CD4-positive, alpha-beta T cell treated with Interleukin-21 for 1 hour (primary cell): ENCODE data around the gene SH3TC2.

ENCODE experiments used
- DNase-seq: peaks from one replicate; pipeline ENCODE4 v3.0.0-alpha.2; 2020

The SH3TC2 gene

DNA sequence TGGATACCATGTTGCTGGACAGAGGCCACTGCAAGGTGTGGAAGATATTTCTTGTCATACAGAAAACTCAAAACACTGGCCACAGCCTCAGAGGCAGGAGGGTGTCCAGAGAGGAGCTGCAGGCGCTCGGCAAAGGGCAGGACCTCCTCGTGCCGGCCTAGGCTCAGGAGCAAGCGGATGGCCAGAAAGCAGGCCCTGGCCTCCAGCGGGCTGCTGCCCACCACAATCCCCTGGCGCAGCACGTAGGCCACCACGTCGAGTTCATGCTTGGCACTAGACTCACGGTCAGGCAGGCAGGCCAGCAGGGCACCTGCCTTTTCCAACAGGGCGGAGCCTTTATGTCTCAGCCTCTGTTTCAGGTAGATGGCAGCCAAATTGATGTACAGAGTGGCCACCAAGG lies 35.2 kb downstream of the SH3TC2 start:
- DNase-seq: no peak

- DNase-seq: no peak
Observed at GRCh38 chr5:149024943-149025342, 37.9 kb downstream of the SH3TC2 start.

GRCh38 chr5:149024477-149024876 lies 38.4 kb downstream of the SH3TC2 start:
- DNase-seq: no peak

DNA sequence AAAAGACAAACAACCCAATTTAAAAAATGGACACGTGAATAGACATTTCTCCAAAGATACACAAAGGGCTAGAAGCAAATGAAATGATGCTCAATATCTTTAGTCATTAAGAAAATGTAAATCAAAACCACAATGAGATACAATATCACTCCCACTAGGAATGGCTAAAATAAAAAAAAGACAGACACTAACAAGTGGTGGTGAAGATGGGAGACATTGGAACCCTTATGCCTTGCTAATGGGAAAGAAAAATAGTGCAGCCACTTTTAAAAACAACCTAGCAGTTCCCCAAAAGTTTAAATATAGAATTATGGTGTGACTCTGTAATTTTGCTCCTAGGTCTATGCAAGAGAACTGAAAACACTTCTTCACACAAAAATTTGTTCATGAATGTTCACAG lies 40.7 kb downstream of the SH3TC2 start:
- DNase-seq: no peak

- no peak for DNase-seq
Observed at GRCh38 chr5:149019679-149020078, 43.2 kb downstream of the SH3TC2 start.

- DNase-seq: no peak
Observed at GRCh38 chr5:149018909-149019443, 43.9 kb downstream of the SH3TC2 start.

GRCh38 chr5:149017636-149018035 lies 45.2 kb downstream of the SH3TC2 start:
- no peak for DNase-seq

GRCh38 chr5:149015561-149015960 lies 47.3 kb downstream of the SH3TC2 start:
- DNase-seq: no peak

GRCh38 chr5:149015126-149015525 lies 47.7 kb downstream of the SH3TC2 start:
- DNase-seq: no peak

GRCh38 chr5:149014571-149015031 lies 48.3 kb downstream of the SH3TC2 start:
- DNase-seq: no peak

DNA sequence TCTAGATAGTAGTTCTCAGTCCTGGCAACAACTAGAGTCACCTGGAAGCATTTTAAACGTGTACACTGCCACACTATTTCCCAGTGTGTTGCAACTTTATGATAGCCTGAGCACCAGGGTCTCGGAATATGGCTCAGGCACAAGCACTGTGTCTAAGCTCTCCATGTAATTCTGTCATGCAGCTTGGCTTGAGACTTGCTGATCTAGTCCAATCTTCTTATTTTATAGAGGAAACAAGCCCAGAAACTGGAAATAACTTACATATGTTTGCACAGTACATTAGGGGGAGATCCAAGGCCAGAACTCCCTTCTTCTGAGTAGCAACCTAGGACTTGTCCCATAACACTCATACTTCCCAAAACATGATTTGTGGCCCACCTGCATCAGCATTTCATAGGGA lies 49.1 kb downstream of the SH3TC2 start:
- no peak for DNase-seq

GRCh38 chr5:149012350-149012749 lies 50.5 kb downstream of the SH3TC2 start:
- DNase-seq: no peak

GRCh38 chr5:149011728-149012127 lies 51.1 kb downstream of the SH3TC2 start:
- no peak for DNase-seq

GRCh38 chr5:149011084-149011483 lies 51.8 kb downstream of the SH3TC2 start:
- no peak for DNase-seq

- no peak for DNase-seq
Observed at GRCh38 chr5:149007174-149007573, 55.7 kb downstream of the SH3TC2 start.

- no peak for DNase-seq
Observed at GRCh38 chr5:149006426-149006825, 56.4 kb downstream of the SH3TC2 start.

- DNase-seq: no peak
Observed at GRCh38 chr5:149005077-149005892, 57.6 kb downstream of the SH3TC2 start.

- DNase-seq: no peak
Observed at GRCh38 chr5:149004559-149004958, 58.3 kb downstream of the SH3TC2 start.

DNA sequence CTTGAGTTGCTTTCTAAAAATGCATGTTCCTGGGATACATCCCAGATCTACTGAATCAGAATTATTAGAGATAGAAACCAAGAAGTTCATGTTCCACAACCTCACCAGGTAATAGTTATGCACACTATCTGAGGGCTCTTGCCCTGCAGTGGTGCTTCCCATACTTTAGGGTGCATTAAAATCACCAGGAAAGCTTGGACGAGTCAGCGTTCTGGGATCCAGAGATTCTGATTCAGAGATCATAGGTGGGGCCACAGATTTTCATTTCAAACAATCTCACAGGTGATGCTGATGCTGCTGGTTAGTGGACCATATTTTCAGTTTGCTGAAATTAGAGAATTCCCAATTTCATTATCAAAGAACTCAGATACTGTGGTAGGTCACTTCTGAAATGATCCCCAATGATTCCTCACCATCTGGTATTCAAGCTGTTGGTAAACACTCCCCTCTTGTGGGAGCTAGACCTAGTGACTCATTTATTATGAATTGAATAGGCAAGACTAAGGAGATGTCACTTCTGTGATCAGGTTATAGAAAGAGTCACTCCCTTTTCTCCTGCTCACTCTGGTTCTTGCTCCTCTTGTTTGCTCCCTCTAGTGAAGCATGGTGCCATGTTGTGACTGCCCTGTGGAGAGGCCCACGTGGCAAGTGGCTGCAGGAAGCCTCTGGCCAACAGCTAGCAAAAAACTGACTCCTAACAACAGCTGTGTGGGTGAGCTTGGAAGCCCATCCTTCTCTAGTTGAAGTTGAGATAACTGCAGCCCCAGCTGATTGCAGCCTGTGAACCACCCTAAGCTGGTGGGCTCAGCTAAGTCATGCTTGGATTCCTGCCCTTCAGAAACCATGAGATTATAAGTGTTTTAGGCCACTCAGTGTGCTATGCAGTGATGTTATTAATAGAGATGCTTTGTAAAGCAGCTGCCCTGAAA lies 59.8 kb downstream of the SH3TC2 start:
- peak; percentile 5 for DNase-seq

- DNase-seq: no peak
Observed at GRCh38 chr5:149002053-149002452, 60.8 kb downstream of the SH3TC2 start.

DNA sequence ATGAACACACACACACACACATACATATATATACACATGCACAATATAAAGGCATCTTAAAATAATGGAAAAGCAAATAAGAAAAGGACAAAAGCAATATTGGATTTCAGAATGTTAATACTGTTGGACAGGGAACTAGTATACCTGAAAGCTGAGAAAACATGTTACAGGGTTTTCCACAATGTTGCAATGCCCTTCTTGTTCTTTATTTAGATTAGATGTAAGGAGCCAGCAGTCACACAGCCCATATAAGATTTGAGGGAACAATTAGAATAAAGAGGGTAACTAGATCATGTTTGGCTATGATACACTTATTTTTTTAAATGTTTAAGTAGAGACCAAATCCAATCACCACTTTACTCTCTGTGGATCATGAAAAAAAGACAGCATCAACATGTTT lies 61.7 kb downstream of the SH3TC2 start:
- no peak for DNase-seq

GRCh38 chr5:148999741-149000140 lies 63.1 kb downstream of the SH3TC2 start:
- DNase-seq: no peak

GRCh38 chr5:148998174-148998797 lies 64.6 kb downstream of the SH3TC2 start:
- peak; percentile 71 for DNase-seq
